Natural killer cell treated with Interleukin-12 subunit alpha and Interleukin-12 subunit beta and Interleukin-15 and Interleukin-18, amount 100 ng/mL, for 72 hours (primary cell): ENCODE results near the gene ABCA2. TPM values are rescaled to one million over a fixed set of nuclear protein-coding genes. Genes with fewer than 3 reads are reported as not detected.
A peak's percentile ranks its signal among the peaks of the same experiment; 100 is the strongest.

Experiments used
- ATAC-seq, 2 donors: fragments of 150-1000 bp; cut with Tn5 transposase in 1 of 2; sonication (Bioruptor Pico), chemical (Tn5 transposase) in 1 of 2; 2 replicates each; pipeline ENCODE4 v1.10.0; 2021
- DNase-seq: peaks from one replicate; pipeline ENCODE4 v3.0.0; 2022; ENCODE audit warnings: low spot score
- H3K27ac Mint-ChIP-seq, 2 donors: 1 replicate in 1 of 2; 2 replicates in 1 of 2; pipeline ENCODE4 v1.8.0; 2022; ENCODE audit warnings: mixed read lengths in 2 of 2, mild to moderate bottlenecking in 1 of 2, moderate library complexity in 1 of 2
- H3K27me3 Mint-ChIP-seq, 2 donors: 1 replicate in 1 of 2; 2 replicates in 1 of 2; pipeline ENCODE4 v1.8.0; 2022; ENCODE audit warnings: mixed read lengths in 2 of 2
- H3K36me3 Mint-ChIP-seq: one replicate; pipeline ENCODE4 v1.8.0; 2022; ENCODE audit warnings: mixed read lengths
- H3K4me1 Mint-ChIP-seq, 2 donors: 1 replicate in 1 of 2; 2 replicates in 1 of 2; pipeline ENCODE4 v1.8.0; 2022; ENCODE audit warnings: low read depth in 2 of 2, mixed read lengths in 2 of 2, mild to moderate bottlenecking in 1 of 2
- H3K4me3 Mint-ChIP-seq: one replicate; pipeline ENCODE4 v1.8.0; 2022; ENCODE audit warnings: mixed read lengths
- H3K9me3 Mint-ChIP-seq: 2 replicates; pipeline ENCODE4 v1.8.0; 2022; ENCODE audit warnings: mixed read lengths
- total RNA-seq, 2 donors: library from RNA; stranded (reverse); gene quantifications; one replicate each; pipeline ENCODE4 v1.2.3, GENCODE V29; 2022

ABCA2 gene
- total RNA-seq, 2 donors from 2014 or later, result 77.6 to 109 TPM

DNA sequence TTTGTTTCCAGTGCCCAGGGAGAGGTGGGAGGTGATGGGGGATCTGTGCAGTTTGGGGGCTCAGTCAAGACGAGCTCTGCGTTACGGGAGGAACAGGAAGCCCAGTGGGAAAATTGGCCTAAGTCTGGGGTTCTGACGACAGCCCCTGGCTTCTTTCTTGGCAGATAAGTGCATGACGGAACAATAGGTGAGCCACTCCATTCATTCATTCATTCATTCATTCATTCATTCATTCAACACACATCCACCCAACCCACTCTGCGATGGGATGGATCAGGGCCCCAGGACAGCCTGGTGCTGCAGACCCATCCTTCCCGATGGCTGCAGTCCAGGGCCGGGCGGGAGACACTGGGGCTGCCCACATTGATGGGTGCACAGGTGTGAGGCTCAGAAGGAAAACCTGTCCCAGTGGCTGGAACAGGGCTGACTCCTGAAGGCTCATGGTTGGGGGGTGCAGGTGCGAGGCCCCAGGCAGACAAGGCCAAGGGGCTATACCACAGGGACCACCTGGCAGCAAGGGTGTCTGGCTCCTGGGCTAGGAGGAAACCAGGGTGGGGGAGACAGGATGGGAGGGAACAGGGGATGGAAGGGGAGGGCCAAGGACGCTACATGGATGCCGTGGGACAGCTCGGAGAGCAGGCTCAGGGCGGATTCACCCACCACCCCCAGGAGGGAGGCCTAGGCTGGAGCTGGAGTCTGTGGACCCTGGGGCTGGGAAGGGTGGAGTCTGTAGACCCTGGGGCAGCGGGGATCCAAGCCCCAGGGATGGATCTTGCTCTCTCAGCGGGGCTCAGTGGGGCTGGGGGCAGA is 47.2 kb downstream of the ABCA2 start:
- ATAC-seq, result no peak
- H3K27ac Mint-ChIP-seq, result no peak overlapping the region
- H3K4me1 Mint-ChIP-seq, result peaks cover 6 to 10% of the 10 kb centered on the region in 2 donors
- no peak overlapping the region for H3K4me3 Mint-ChIP-seq
- H3K36me3 Mint-ChIP-seq, result no peaks in the 10 kb centered on the region
- no peak for DNase-seq
- H3K27me3 Mint-ChIP-seq, result peaks cover 5 to 9% of the 10 kb centered on the region in 2 donors
- no peaks in the 10 kb centered on the region for H3K9me3 Mint-ChIP-seq

GRCh38 chr9:136979769-136980587 is 48.1 kb downstream of the ABCA2 start:
- peaks cover 5 to 9% of the 10 kb centered on the region in 2 donors for H3K27me3 Mint-ChIP-seq
- ATAC-seq, result no peak
- no peaks in the 10 kb centered on the region for H3K36me3 Mint-ChIP-seq
- no peaks in the 10 kb centered on the region for H3K9me3 Mint-ChIP-seq
- peaks cover 12 to 17% of the 10 kb centered on the region in 2 donors for H3K4me1 Mint-ChIP-seq
- no peak overlapping the region for H3K27ac Mint-ChIP-seq
- DNase-seq, result no peak
- no peak overlapping the region for H3K4me3 Mint-ChIP-seq

GRCh38 chr9:136978865-136979544 is 49.0 kb downstream of the ABCA2 start:
- H3K9me3 Mint-ChIP-seq, result no peaks in the 10 kb centered on the region
- H3K27ac Mint-ChIP-seq, result no peak overlapping the region
- no peaks in the 10 kb centered on the region for H3K36me3 Mint-ChIP-seq
- H3K27me3 Mint-ChIP-seq, result peaks cover 4 to 5% of the 10 kb centered on the region in 2 donors
- H3K4me1 Mint-ChIP-seq, result peaks cover 10 to 16% of the 10 kb centered on the region in 2 donors
- ATAC-seq, result no peak
- H3K4me3 Mint-ChIP-seq, result no peak overlapping the region
- no peak for DNase-seq

- H3K4me1 Mint-ChIP-seq, result peaks cover 6 to 13% of the 10 kb centered on the region in 2 donors
- DNase-seq (peak; percentile 87), ATAC-seq (peak; percentile 72 to 85)
- no peak overlapping the region for H3K27ac Mint-ChIP-seq
- H3K36me3 Mint-ChIP-seq, result no peaks in the 10 kb centered on the region
- H3K4me3 Mint-ChIP-seq, result peak overlapping the region; percentile 52
- H3K9me3 Mint-ChIP-seq, result no peaks in the 10 kb centered on the region
- no peaks in the 10 kb centered on the region for H3K27me3 Mint-ChIP-seq
Observed at GRCh38 chr9:136978073-136978864, 49.8 kb downstream of the ABCA2 start.

- ATAC-seq, result no peak
- H3K4me1 Mint-ChIP-seq, result peaks cover 6 to 13% of the 10 kb centered on the region in 2 donors
- DNase-seq, result no peak
- peak overlapping the region; percentile 52 for H3K4me3 Mint-ChIP-seq
- no peaks in the 10 kb centered on the region for H3K36me3 Mint-ChIP-seq
- H3K9me3 Mint-ChIP-seq, result no peaks in the 10 kb centered on the region
- no peaks in the 10 kb centered on the region for H3K27me3 Mint-ChIP-seq
- no peak overlapping the region for H3K27ac Mint-ChIP-seq
Observed at GRCh38 chr9:136977649-136978072, 50.4 kb downstream of the ABCA2 start.

- Mint-ChIP-seq H3K36me3 (no peaks in the 10 kb centered on the region), H3K27ac (no peak within 1 kb of the TSS), H3K9me3 (no peaks in the 10 kb centered on the region), H3K4me1 (peaks cover 6 to 13% of the 10 kb centered on the region in 2 donors), H3K27me3 (no peaks in the 10 kb centered on the region), H3K4me3 (peak within 1 kb of the TSS; percentile 52)
- DNase-seq (no peak), ATAC-seq (no peak)
Observed at GRCh38 chr9:136977223-136977622, 50.8 kb downstream of the ABCA2 start, which contains the start of gene PTGDS. Gene PTGDS, plus strand, starts transcription at chr9:136977504. Its CDS starts 75 bp downstream, at chr9:136977579.

DNA sequence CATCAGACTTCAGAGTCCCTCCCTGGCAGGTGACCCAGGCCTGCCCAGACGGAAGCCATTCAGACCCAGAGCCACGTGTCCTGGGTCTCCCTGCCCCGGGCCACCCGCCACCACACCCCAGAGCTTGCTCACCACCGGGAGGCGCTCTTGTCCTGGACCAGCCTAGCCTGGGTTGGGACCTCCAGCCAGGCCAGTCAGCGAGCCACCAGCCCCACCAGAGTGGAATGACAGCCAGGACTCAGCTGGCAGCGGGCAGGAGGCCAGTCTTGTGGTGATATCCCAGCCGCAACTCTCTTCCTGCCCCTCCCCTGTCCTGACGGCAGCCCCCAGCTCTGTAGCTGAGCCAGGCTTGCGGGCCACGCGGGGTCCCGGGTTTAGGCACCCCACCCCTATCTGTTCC is 52.4 kb downstream of the ABCA2 start:
- H3K36me3 Mint-ChIP-seq, result no peaks in the 10 kb centered on the region
- peak overlapping the region; percentile 58 to 72 for H3K27ac Mint-ChIP-seq
- peaks cover 6 to 13% of the 10 kb centered on the region in 2 donors for H3K4me1 Mint-ChIP-seq
- H3K4me3 Mint-ChIP-seq, result peak overlapping the region; percentile 63
- DNase-seq (no peak), ATAC-seq (peak; percentile 39 to 46)
- no peaks in the 10 kb centered on the region for H3K9me3 Mint-ChIP-seq
- H3K27me3 Mint-ChIP-seq, result no peaks in the 10 kb centered on the region

GRCh38 chr9:136974817-136975535 is 53.1 kb downstream of the ABCA2 start:
- DNase-seq (no peak), ATAC-seq (no peak)
- peak overlapping the region; percentile 58 to 72 for H3K27ac Mint-ChIP-seq
- H3K4me1 Mint-ChIP-seq, result peaks cover 6 to 13% of the 10 kb centered on the region in 2 donors
- H3K36me3 Mint-ChIP-seq, result no peaks in the 10 kb centered on the region
- no peaks in the 10 kb centered on the region for H3K9me3 Mint-ChIP-seq
- H3K4me3 Mint-ChIP-seq, result peak overlapping the region; percentile 63
- H3K27me3 Mint-ChIP-seq, result no peaks in the 10 kb centered on the region

- H3K4me1 Mint-ChIP-seq, result peaks cover 6 to 13% of the 10 kb centered on the region in 2 donors
- H3K27ac Mint-ChIP-seq, result no peak overlapping the region
- DNase-seq, result no peak
Observed at GRCh38 chr9:136973618-136974617, 54.1 kb downstream of the ABCA2 start.

DNA sequence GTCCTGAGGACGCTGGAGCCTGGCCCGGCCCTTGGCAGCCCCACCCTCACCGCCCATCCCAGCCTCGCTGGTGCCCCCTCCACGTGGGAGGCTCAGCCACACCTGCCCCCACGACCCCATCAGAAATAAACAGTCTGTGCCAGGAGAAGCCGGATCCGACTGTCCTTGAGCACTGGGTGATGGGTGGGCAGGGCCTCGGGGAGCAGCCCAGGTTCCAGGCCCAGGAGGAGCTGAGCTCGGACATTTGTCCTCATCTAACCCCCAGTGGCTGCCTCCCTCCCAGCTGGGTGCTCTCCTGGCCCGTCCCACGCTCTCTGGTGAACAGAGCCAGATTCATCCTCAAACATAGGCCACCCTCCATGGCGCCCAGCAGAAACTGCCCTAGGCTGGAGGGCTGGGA is 55.3 kb downstream of the ABCA2 start:
- no peaks in the 10 kb centered on the region for H3K36me3 Mint-ChIP-seq
- DNase-seq (no peak), ATAC-seq (no peak)
- H3K9me3 Mint-ChIP-seq, result no peaks in the 10 kb centered on the region
- no peaks in the 10 kb centered on the region for H3K27me3 Mint-ChIP-seq
- H3K4me3 Mint-ChIP-seq, result no peak overlapping the region
- peaks cover 6 to 13% of the 10 kb centered on the region in 2 donors for H3K4me1 Mint-ChIP-seq
- no peak overlapping the region for H3K27ac Mint-ChIP-seq

More at GRCh38 chr9:136973618-136974617, 54.1 kb downstream of the ABCA2 start:
- H3K27me3 Mint-ChIP-seq, result no peaks in the 10 kb centered on the region
- ATAC-seq, result no peak
- H3K36me3 Mint-ChIP-seq, result no peaks in the 10 kb centered on the region
- no peaks in the 10 kb centered on the region for H3K9me3 Mint-ChIP-seq
- H3K4me3 Mint-ChIP-seq, result no peak overlapping the region

GRCh38 chr9:136972335-136972734 is 55.7 kb downstream of the ABCA2 start:
- peaks cover 6 to 13% of the 10 kb centered on the region in 2 donors for H3K4me1 Mint-ChIP-seq
- H3K9me3 Mint-ChIP-seq, result no peaks in the 10 kb centered on the region
- H3K27me3 Mint-ChIP-seq, result no peaks in the 10 kb centered on the region
- no peaks in the 10 kb centered on the region for H3K36me3 Mint-ChIP-seq
- ATAC-seq, result no peak
- no peak for DNase-seq
- no peak overlapping the region for H3K27ac Mint-ChIP-seq
- no peak overlapping the region for H3K4me3 Mint-ChIP-seq
